C4-2B (cell line): ENCODE data around the gene NPB.

Experiments used
- CTCF ChIP-seq: fragments of 450-650 bp; conservative IDR thresholded peaks from 2 replicates; pipeline ENCODE4 v1.5.1; 2017; ENCODE audit warnings: mild to moderate bottlenecking
- ZFX ChIP-seq: fragments of 450-650 bp; IDR thresholded peaks from 2 replicates; pipeline ENCODE4 v1.6.1; 2017

GRCh38 chr17:81939881-81940385 is 37.9 kb downstream of the NPB start:
- TF ChIP-seq CTCF (no peak), ZFX (no peak)
